Ovary (tissue), 3 donors: ENCODE data around the gene AP3B1.

Experiments
- CTCF ChIP-seq, 3 donors: fragments of 450-650 bp in 2 of 3; fragments of 200-600 bp in 1 of 3; IDR thresholded peaks; one replicate each; pipeline versions ENCODE4 v1.5.1 to v1.8.0; 2016 to 2022; ENCODE audit warnings: antibody characterized with exemption in 3 of 3, mild to moderate bottlenecking in 1 of 3
- EP300 ChIP-seq: sonication (generic); formaldehyde crosslinking; IDR thresholded peaks from one replicate; pipeline ENCODE4 v1.6.1; 2017; ENCODE audit warnings: antibody characterized with exemption
- POLR2A ChIP-seq: fragments of 450-650 bp; IDR thresholded peaks from one replicate; pipeline ENCODE4 v1.6.1; 2017; ENCODE audit warnings: antibody characterized with exemption, mild to moderate bottlenecking, moderate library complexity
- donor health status: DM: no; HTN: no; CAD: no.

GRCh38 chr5:78056901-78057514 is 237.5 kb downstream of the AP3B1 start:
- no peak for TF ChIP-seq POLR2A
- TF ChIP-seq CTCF (IDR thresholded peaks at IDR 0.05) = no peak
- no peak for TF ChIP-seq EP300
